CD8-positive, alpha-beta memory T cell (primary cell): ENCODE results near the gene BEND7. TPM values are rescaled to one million over a fixed set of nuclear protein-coding genes. Genes with fewer than 3 reads are reported as not detected.

ENCODE experiments used
- CTCF ChIA-PET: fragments of 350-600 bp; sonication (Branson Sonifier 250); formaldehyde crosslinking; loops from one replicate; lab custom pipeline; 2021; ENCODE audit warnings: antibody characterized with exemption; lab: Charles Lee
- POLR2A ChIA-PET: fragments of 350-600 bp; sonication (Branson Sonifier 250); formaldehyde crosslinking; loops from one replicate; lab custom pipeline; 2021; ENCODE audit warnings: antibody characterized with exemption; lab: Charles Lee
- DNase-seq, 5 donors: peaks; one replicate each; pipeline versions ENCODE4 v3.0.0 to v3.0.0-alpha.2; 2020 to 2022; ENCODE audit warnings: mixed read lengths in 1 of 5
- H3K27ac ChIP-seq: one replicate; pipeline ENCODE4 v1.7.0; 2013; ENCODE audit warnings: low read depth, mild to moderate bottlenecking, low read length, moderate library complexity
- H3K27me3 ChIP-seq: 2 replicates; pipeline ENCODE4 v1.7.0; 2013; ENCODE audit warnings: low read length, mild to moderate bottlenecking; ENCODE audit not compliant: insufficient read depth, poor library complexity, severe bottlenecking
- H3K36me3 ChIP-seq: 2 replicates; pipeline ENCODE4 v1.7.0; 2013; ENCODE audit warnings: mild to moderate bottlenecking, low read length, moderate library complexity; ENCODE audit not compliant: insufficient read depth
- H3K4me1 ChIP-seq: 2 replicates; pipeline ENCODE4 v1.7.0; 2013; ENCODE audit warnings: mild to moderate bottlenecking, low read length, moderate library complexity; ENCODE audit not compliant: insufficient read depth
- H3K4me3 ChIP-seq: 2 replicates; pipeline ENCODE4 v1.7.0; 2013; ENCODE audit warnings: mild to moderate bottlenecking, low read length
- H3K9me3 ChIP-seq: 2 replicates; pipeline ENCODE4 v1.7.0; 2013; ENCODE audit warnings: mild to moderate bottlenecking, low read length
- H3K27ac Mint-ChIP-seq, 8 donors: one replicate each; pipeline ENCODE4 v1.8.0; 2020 to 2021; ENCODE audit warnings: mixed read lengths in 8 of 8, mild to moderate bottlenecking in 6 of 8, inconsistent platforms in 3 of 8, moderate library complexity in 3 of 8
- H3K27me3 Mint-ChIP-seq, 2 donors: one replicate each; pipeline ENCODE4 v1.8.0; 2020 to 2021; ENCODE audit warnings: mixed read lengths in 2 of 2, mild to moderate bottlenecking in 1 of 2, moderate library complexity in 1 of 2
- H3K36me3 Mint-ChIP-seq, 3 donors: one replicate each; pipeline ENCODE4 v1.8.0; 2020 to 2021; ENCODE audit warnings: mixed read lengths in 3 of 3, inconsistent platforms in 1 of 3, mild to moderate bottlenecking in 1 of 3
- H3K4me1 Mint-ChIP-seq, 3 donors: one replicate each; pipeline ENCODE4 v1.8.0; 2020 to 2021; ENCODE audit warnings: mixed read lengths in 3 of 3, inconsistent platforms in 1 of 3, mild to moderate bottlenecking in 1 of 3
- H3K4me3 Mint-ChIP-seq, 7 donors: one replicate each; pipeline ENCODE4 v1.8.0; 2020 to 2021; ENCODE audit warnings: mixed read lengths in 7 of 7, mild to moderate bottlenecking in 6 of 7, moderate library complexity in 4 of 7, inconsistent platforms in 2 of 7
- H3K9me3 Mint-ChIP-seq, 5 donors: one replicate each; pipeline ENCODE4 v1.8.0; 2020 to 2022; ENCODE audit warnings: mixed read lengths in 5 of 5, mild to moderate bottlenecking in 3 of 5, moderate library complexity in 2 of 5, inconsistent platforms in 1 of 5
- polyA plus RNA-seq: library from polyadenylated mRNA; unstranded; fragments of 300-500 nt; fragmentation: Illumina TruSeq; gene quantifications from one replicate; pipeline ENCODE4 v1.2.3, GENCODE V29; 2021
- total RNA-seq, 2 experiments: library from RNA; stranded (reverse); gene quantifications; one replicate each; pipeline ENCODE4 v1.2.3, GENCODE V29; 2021

The BEND7 gene
- total and polyA plus RNA-seq, 3 experiments from 2014 or later: not detected

GRCh38 chr10:13528123-13528874 lies 515 bp downstream of the BEND7 start:
- H3K4me1 Mint-ChIP-seq: peaks cover 6 to 11% (median 8%) of the 10 kb centered on the region in 3 donors
- Histone ChIP-seq H3K4me3 (no peak overlapping the region), H3K27me3 (peaks cover 21% of the 10 kb centered on the region), H3K4me1 (peaks cover 5% of the 10 kb centered on the region), H3K9me3 (no peaks in the 10 kb centered on the region), H3K27ac (no peak overlapping the region), H3K36me3 (no peaks in the 10 kb centered on the region)
- ChIA-PET CTCF (no interaction called here), POLR2A (no interaction called here)
- H3K27me3 Mint-ChIP-seq: peaks cover 38 to 79% of the 10 kb centered on the region in 2 donors
- peak overlapping the region; percentile 54 to 89 (median 69) for H3K4me3 Mint-ChIP-seq
- no peaks in the 10 kb centered on the region for H3K9me3 Mint-ChIP-seq
- DNase-seq: no peak
- H3K36me3 Mint-ChIP-seq: no peaks in the 10 kb centered on the region
- no peak overlapping the region for H3K27ac Mint-ChIP-seq

DNA sequence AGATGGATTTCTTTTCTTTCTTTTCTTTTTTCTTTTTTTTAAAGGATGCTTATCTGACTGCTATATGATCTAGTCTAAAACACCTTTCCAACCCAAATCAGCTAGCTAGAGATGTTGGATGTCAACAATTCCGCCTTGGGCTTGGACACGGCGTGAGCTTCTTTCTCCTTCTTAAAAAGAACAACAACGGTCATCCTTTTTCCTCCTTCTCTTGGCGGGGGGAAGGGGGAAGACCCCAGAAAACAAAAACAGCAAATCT lies 1.0 kb downstream of the BEND7 start:
- no peaks in the 10 kb centered on the region for H3K9me3 ChIP-seq
- no peak overlapping the region for H3K4me3 ChIP-seq
- H3K36me3 ChIP-seq: no peaks in the 10 kb centered on the region
- CTCF ChIA-PET: no interaction called here
- Mint-ChIP-seq H3K36me3 (no peaks in the 10 kb centered on the region), H3K27ac (peak overlapping the region in 1 of 8 donors; percentile 29), H3K9me3 (no peaks in the 10 kb centered on the region), H3K4me3 (peak overlapping the region; percentile 54 to 89 (median 69)), H3K27me3 (peaks cover 42 to 80% of the 10 kb centered on the region in 2 donors), H3K4me1 (peaks cover 6 to 11% (median 8%) of the 10 kb centered on the region in 3 donors)
- no peak overlapping the region for H3K27ac ChIP-seq
- peaks cover 5% of the 10 kb centered on the region for H3K4me1 ChIP-seq
- DNase-seq: no peak
- H3K27me3 ChIP-seq: peaks cover 21% of the 10 kb centered on the region
- POLR2A ChIA-PET: no interaction called here

DNA sequence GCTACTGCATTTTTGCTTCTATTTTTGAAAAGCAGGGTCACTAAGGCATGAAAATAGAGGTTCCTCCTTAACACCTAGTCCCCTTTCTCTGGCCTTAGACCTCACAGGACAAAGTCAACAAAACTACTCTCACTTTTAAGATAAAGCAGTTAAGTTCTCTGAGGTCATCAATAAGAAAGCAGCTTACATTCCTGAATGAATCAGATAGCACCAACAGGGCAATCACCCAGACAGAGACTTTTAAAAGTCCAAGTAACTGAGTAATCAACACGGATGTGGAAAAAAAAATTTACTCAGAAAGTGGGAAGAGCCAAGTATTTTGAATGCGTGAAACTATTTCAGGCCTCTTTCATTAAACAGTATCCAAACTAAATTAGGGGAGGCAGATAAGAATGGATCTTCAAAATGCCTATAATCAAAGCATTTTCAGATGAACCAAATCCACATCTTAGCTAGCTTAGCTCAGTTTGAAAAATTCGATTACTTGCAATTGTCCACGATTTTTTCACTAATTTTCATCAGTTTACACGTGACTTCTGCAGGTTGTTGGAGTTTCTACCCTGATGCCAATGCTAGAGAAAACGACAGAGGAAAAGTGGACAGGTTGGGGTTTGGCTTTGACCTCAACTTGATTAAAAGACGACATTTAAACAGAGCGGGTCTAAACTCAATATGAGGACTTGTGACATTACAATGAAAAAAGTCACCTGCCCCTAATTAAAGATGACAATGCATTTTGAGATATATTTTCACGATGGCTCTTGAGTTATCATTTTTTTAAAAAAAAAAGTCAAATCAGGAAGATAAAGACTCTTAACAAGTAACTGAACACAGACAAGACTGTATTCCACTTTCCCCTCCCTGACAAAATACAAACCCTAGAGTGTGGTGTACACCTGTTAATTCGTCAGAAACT lies 1.6 kb downstream of the BEND7 start:
- POLR2A ChIA-PET: no interaction called here
- peak overlapping the region; percentile 54 to 89 (median 69) for H3K4me3 Mint-ChIP-seq
- H3K27me3 Mint-ChIP-seq: peaks cover 43 to 79% of the 10 kb centered on the region in 2 donors
- Histone ChIP-seq H3K4me1 (peaks cover 5% of the 10 kb centered on the region), H3K9me3 (no peaks in the 10 kb centered on the region), H3K4me3 (no peak overlapping the region), H3K27ac (no peak overlapping the region), H3K27me3 (peaks cover 21% of the 10 kb centered on the region), H3K36me3 (no peaks in the 10 kb centered on the region)
- no peak for DNase-seq
- peak overlapping the region in 1 of 8 donors; percentile 29 for H3K27ac Mint-ChIP-seq
- H3K9me3 Mint-ChIP-seq: no peaks in the 10 kb centered on the region
- peaks cover 6 to 11% (median 8%) of the 10 kb centered on the region in 3 donors for H3K4me1 Mint-ChIP-seq
- CTCF ChIA-PET: no interaction called here
- no peaks in the 10 kb centered on the region for H3K36me3 Mint-ChIP-seq

DNA sequence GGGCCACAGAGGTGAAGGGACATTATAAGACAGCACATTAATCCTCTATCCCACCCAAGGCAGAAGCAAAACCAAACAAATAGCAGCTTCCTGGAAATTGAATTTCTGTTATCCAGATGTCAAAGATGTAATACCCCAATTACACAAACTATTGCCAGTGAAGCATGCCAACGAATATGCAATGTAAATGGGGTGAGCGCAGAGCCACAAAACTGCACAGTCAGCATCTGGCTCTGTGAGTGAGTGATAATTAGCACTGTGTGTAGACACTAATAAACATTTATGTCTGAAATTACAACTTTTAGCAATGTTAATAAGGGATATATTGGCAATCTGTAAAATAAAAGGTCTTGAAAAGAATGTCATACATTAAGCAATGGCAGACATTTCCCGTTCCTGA lies 3.2 kb downstream of the BEND7 start:
- ChIA-PET CTCF (no interaction called here), POLR2A (no interaction called here)
- H3K27ac ChIP-seq: no peak overlapping the region
- no peak overlapping the region for H3K4me3 ChIP-seq
- H3K27me3 ChIP-seq: peaks cover 21% of the 10 kb centered on the region
- Mint-ChIP-seq H3K9me3 (no peaks in the 10 kb centered on the region), H3K27me3 (peaks cover 43 to 78% of the 10 kb centered on the region in 2 donors), H3K4me1 (peaks cover 6 to 11% (median 8%) of the 10 kb centered on the region in 3 donors), H3K4me3 (no peak overlapping the region), H3K36me3 (no peaks in the 10 kb centered on the region), H3K27ac (no peak overlapping the region)
- no peaks in the 10 kb centered on the region for H3K36me3 ChIP-seq
- H3K4me1 ChIP-seq: peaks cover 5% of the 10 kb centered on the region
- H3K9me3 ChIP-seq: no peaks in the 10 kb centered on the region
- no peak for DNase-seq

DNA sequence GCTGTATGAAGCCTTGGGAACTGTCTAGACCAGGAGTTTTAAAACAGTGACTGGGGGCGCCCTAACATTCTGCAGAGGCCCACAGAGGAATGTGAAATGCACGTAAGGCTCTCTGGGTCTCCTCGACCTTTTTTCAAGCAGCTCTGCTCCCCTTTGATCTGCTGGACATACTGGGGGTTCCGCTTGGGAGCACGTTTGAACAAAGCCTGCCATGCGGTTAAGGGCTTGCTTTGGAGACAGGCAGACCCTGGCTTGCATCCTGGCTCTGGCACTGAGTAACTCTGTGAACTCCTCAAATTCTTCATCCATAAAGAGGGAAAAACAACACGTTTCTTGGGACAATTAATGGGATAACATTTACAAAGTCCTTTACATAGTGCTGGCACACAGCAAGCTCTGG lies 7.8 kb downstream of the BEND7 start:
- H3K4me3 Mint-ChIP-seq: no peak overlapping the region
- peaks cover 5% of the 10 kb centered on the region for H3K27me3 ChIP-seq
- H3K4me3 ChIP-seq: no peak overlapping the region
- ChIA-PET CTCF (no interaction called here), POLR2A (no interaction called here)
- H3K27ac Mint-ChIP-seq: no peak overlapping the region
- no peak for DNase-seq
- H3K4me1 ChIP-seq: no peaks in the 10 kb centered on the region
- no peaks in the 10 kb centered on the region for H3K4me1 Mint-ChIP-seq
- no peaks in the 10 kb centered on the region for H3K9me3 ChIP-seq
- H3K36me3 Mint-ChIP-seq: no peaks in the 10 kb centered on the region
- no peaks in the 10 kb centered on the region for H3K36me3 ChIP-seq
- no peak overlapping the region for H3K27ac ChIP-seq
- no peaks in the 10 kb centered on the region for H3K9me3 Mint-ChIP-seq
- peaks cover 20 to 72% of the 10 kb centered on the region in 2 donors for H3K27me3 Mint-ChIP-seq

- no peak for DNase-seq
- Mint-ChIP-seq H3K9me3 (no peaks in the 10 kb centered on the region), H3K27ac (no peak overlapping the region), H3K27me3 (peaks cover 20 to 64% of the 10 kb centered on the region in 2 donors), H3K4me3 (no peak overlapping the region), H3K4me1 (no peaks in the 10 kb centered on the region), H3K36me3 (no peaks in the 10 kb centered on the region)
- Histone ChIP-seq H3K27me3 (no peaks in the 10 kb centered on the region), H3K4me1 (no peaks in the 10 kb centered on the region), H3K36me3 (no peaks in the 10 kb centered on the region), H3K27ac (no peak overlapping the region), H3K4me3 (no peak overlapping the region), H3K9me3 (no peaks in the 10 kb centered on the region)
- ChIA-PET POLR2A (no interaction called here), CTCF (no interaction called here)
These were observed 8.6 kb downstream of the BEND7 start for GRCh38 chr10:13520194-13520593.

DNA sequence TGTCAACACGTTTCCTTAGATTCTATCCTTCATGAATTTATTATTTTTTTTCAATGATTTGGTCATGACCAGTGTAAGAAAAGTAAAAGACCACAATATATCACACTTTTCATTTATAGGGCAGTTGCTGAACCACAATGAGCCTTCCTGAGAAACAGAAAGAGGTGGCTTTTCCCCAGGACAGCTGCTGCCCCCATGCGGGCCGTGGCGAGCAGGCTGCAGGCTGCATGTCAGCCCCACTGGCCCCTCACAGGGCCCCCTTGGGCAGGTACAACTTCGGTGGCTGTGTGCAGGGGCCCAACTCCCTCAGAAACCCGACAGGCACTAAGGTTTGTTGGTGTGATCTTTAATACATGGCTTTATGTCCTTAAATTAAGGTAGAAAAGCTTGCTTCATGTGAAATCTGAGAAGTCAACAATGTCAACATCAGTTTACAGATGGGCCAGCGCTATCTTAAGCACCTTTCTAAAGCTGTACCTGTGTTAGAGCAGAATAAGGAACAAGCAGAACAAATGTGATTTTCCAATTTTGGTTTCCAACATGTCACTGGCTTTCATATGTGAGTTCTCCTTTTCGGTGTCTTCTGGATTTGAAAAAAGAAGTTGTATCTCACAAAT lies 10.6 kb downstream of the BEND7 start:
- H3K9me3 Mint-ChIP-seq: no peaks in the 10 kb centered on the region
- H3K27ac ChIP-seq: no peak overlapping the region
- no peak overlapping the region for H3K27ac Mint-ChIP-seq
- no peaks in the 10 kb centered on the region for H3K36me3 ChIP-seq
- no peaks in the 10 kb centered on the region for H3K36me3 Mint-ChIP-seq
- no peaks in the 10 kb centered on the region for H3K9me3 ChIP-seq
- POLR2A ChIA-PET: no interaction called here
- H3K4me1 Mint-ChIP-seq: no peaks in the 10 kb centered on the region
- no peaks in the 10 kb centered on the region for H3K27me3 ChIP-seq
- no peak overlapping the region for H3K4me3 ChIP-seq
- H3K4me1 ChIP-seq: no peaks in the 10 kb centered on the region
- H3K27me3 Mint-ChIP-seq: peaks cover 13 to 54% of the 10 kb centered on the region in 2 donors
- CTCF ChIA-PET: no interaction called here
- DNase-seq: no peak
- H3K4me3 Mint-ChIP-seq: no peak overlapping the region

DNA sequence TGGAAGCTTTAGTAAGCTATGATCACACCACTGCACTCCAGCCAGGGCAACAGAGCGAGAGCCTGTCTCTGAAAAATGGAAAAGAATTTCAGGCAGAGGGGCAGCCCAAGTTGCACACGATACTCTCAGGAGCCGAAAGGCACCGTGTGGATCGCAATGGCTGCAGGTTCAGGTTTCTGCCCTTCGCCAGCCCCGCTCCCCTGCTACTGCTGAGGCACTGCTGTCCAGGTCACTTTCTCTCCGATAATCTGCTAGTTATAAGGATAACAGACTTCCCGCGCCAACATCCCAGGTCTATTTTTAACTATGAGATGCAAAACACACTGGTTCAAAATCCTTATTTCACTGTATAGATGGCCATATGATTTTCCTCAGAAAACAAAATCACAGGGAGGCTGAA lies 11.1 kb downstream of the BEND7 start:
- H3K27ac Mint-ChIP-seq: no peak overlapping the region
- DNase-seq: no peak
- H3K9me3 ChIP-seq: no peaks in the 10 kb centered on the region
- no peaks in the 10 kb centered on the region for H3K27me3 ChIP-seq
- no peak overlapping the region for H3K4me3 ChIP-seq
- CTCF ChIA-PET: no interaction called here
- no peaks in the 10 kb centered on the region for H3K4me1 ChIP-seq
- H3K4me3 Mint-ChIP-seq: no peak overlapping the region
- H3K36me3 Mint-ChIP-seq: no peaks in the 10 kb centered on the region
- H3K27me3 Mint-ChIP-seq: peaks cover 10 to 49% of the 10 kb centered on the region in 2 donors
- no peaks in the 10 kb centered on the region for H3K4me1 Mint-ChIP-seq
- POLR2A ChIA-PET: no interaction called here
- H3K9me3 Mint-ChIP-seq: no peaks in the 10 kb centered on the region
- H3K36me3 ChIP-seq: no peaks in the 10 kb centered on the region
- no peak overlapping the region for H3K27ac ChIP-seq
